Measurements from ENCODE around the gene ZNF555. TPM values are rescaled to one million over a fixed set of nuclear protein-coding genes. Genes with fewer than 3 reads are reported as not detected.

ZNF555 gene
- total and polyA plus RNA-seq, 2 of the 13 experiments (the other 11 are each of a cell fraction or from before 2014, with no cell fraction given) = 5.0 to 8.0 TPM

DNA sequence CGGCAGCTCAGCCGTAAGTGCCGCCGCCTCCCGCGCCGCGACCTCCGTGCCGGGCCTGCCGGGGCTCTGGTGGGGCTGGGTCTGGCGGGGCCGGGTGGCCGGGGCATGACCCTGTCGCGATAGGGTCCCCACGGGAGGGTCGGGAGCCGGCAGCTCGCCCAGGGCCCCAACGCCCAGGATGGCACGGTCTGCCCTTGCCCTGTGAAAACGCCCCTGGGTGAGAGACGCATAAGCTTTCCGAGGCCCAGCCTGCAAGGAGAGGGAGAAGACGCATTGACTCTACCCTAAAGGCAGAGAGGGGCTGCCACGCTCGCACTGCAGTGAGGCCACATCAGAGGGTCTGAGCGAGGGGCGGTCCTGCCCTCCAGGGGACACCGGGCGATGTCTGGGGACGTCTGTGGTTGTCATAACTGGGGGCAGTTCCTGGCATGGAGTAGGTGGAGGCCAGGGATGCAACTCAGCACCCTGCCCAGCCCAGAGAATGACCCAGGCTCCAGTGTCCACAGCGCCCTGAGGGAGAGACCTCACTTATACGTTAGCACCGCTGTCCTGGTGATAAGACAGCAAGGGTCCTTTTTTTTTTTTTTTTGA is 21.1 kb upstream of the ZNF555 start (continued):
- TF ChIP-seq ZNF562 (CRISPR knock-in tag; IDR thresholded peaks at IDR 0.05; ENCODE audit: borderline replicate concordance) (no peak), MAFK (conservative IDR thresholded peaks at IDR 0.05 in 1 of 2, IDR thresholded peaks at IDR 0.05 in 1 of 2; ENCODE audit: low read length in 2 of 2) (no peak), NAIF1 (CRISPR knock-in tag; IDR thresholded peaks at IDR 0.05; ENCODE audit: borderline replicate concordance) (no peak), RBAK (CRISPR knock-in tag; IDR thresholded peaks at IDR 0.05) (no peak), NR3C1 (CRISPR knock-in tag; IDR thresholded peaks at IDR 0.05) (no peak), ZFP36 (IDR thresholded peaks at IDR 0.05; ENCODE audit: borderline replicate concordance, low read depth, low read length, partially characterized antibody) (no peak), AGO2 (optimal IDR thresholded peaks at IDR 0.05; ENCODE audit: low read depth, low read length) (peak; percentile 45), TMF1 (CRISPR knock-in tag; IDR thresholded peaks at IDR 0.05; ENCODE audit: low read depth) (peak; percentile 11; the same call in 1 of the 2 replicates), ASH2L (IDR thresholded peaks at IDR 0.05; ENCODE audit: insufficient read length, low read depth, low read length) (peak; percentile 32), ZSCAN25 (CRISPR knock-in tag; IDR thresholded peaks at IDR 0.05) (0 out of 2 replicates have a peak, but pooled peaks have one; percentile 36), FLYWCH1 (CRISPR knock-in tag; IDR thresholded peaks at IDR 0.05) (no peak), GATA4 (IDR thresholded peaks at IDR 0.05; ENCODE audit: borderline replicate concordance, low read depth) (no peak), ZNF777 (CRISPR knock-in tag; IDR thresholded peaks at IDR 0.05) (peak; percentile 18; the same call in 1 of the 2 replicates)
- TF ChIP-seq, protein P1, sequence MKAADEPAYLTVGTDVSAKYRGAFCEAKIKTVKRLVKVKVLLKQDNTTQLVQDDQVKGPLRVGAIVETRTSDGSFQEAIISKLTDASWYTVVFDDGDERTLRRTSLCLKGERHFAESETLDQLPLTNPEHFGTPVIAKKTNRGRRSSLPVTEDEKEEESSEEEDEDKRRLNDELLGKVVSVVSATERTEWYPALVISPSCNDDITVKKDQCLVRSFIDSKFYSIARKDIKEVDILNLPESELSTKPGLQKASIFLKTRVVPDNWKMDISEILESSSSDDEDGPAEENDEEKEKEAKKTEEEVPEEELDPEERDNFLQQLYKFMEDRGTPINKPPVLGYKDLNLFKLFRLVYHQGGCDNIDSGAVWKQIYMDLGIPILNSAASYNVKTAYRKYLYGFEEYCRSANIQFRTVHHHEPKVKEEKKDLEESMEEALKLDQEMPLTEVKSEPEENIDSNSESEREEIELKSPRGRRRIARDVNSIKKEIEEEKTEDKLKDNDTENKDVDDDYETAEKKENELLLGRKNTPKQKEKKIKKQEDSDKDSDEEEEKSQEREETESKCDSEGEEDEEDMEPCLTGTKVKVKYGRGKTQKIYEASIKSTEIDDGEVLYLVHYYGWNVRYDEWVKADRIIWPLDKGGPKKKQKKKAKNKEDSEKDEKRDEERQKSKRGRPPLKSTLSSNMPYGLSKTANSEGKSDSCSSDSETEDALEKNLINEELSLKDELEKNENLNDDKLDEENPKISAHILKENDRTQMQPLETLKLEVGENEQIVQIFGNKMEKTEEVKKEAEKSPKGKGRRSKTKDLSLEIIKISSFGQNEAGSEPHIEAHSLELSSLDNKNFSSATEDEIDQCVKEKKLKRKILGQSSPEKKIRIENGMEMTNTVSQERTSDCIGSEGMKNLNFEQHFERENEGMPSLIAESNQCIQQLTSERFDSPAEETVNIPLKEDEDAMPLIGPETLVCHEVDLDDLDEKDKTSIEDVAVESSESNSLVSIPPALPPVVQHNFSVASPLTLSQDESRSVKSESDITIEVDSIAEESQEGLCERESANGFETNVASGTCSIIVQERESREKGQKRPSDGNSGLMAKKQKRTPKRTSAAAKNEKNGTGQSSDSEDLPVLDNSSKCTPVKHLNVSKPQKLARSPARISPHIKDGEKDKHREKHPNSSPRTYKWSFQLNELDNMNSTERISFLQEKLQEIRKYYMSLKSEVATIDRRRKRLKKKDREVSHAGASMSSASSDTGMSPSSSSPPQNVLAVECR (CRISPR knock-in tag; IDR thresholded peaks at IDR 0.05; ENCODE audit: borderline replicate concordance) = 0 out of 2 replicates have a peak, but pooled peaks have one; percentile 10
- TF ChIP-seq, protein P2, sequence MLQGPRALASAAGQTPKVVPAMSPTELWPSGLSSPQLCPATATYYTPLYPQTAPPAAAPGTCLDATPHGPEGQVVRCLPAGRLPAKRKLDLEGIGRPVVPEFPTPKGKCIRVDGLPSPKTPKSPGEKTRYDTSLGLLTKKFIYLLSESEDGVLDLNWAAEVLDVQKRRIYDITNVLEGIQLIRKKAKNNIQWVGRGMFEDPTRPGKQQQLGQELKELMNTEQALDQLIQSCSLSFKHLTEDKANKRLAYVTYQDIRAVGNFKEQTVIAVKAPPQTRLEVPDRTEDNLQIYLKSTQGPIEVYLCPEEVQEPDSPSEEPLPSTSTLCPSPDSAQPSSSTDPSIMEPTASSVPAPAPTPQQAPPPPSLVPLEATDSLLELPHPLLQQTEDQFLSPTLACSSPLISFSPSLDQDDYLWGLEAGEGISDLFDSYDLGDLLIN (CRISPR knock-in tag; IDR thresholded peaks at IDR 0.05; ENCODE audit: borderline replicate concordance) = no peak
- TF ChIP-seq, protein P3, sequence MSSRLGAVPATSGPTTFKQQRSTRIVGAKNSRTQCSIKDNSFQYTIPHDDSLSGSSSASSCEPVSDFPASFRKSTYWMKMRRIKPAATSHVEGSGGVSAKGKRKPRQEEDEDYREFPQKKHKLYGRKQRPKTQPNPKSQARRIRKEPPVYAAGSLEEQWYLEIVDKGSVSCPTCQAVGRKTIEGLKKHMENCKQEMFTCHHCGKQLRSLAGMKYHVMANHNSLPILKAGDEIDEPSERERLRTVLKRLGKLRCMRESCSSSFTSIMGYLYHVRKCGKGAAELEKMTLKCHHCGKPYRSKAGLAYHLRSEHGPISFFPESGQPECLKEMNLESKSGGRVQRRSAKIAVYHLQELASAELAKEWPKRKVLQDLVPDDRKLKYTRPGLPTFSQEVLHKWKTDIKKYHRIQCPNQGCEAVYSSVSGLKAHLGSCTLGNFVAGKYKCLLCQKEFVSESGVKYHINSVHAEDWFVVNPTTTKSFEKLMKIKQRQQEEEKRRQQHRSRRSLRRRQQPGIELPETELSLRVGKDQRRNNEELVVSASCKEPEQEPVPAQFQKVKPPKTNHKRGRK (CRISPR knock-in tag; IDR thresholded peaks at IDR 0.05) = no peak
- TF ChIP-seq, protein P4, sequence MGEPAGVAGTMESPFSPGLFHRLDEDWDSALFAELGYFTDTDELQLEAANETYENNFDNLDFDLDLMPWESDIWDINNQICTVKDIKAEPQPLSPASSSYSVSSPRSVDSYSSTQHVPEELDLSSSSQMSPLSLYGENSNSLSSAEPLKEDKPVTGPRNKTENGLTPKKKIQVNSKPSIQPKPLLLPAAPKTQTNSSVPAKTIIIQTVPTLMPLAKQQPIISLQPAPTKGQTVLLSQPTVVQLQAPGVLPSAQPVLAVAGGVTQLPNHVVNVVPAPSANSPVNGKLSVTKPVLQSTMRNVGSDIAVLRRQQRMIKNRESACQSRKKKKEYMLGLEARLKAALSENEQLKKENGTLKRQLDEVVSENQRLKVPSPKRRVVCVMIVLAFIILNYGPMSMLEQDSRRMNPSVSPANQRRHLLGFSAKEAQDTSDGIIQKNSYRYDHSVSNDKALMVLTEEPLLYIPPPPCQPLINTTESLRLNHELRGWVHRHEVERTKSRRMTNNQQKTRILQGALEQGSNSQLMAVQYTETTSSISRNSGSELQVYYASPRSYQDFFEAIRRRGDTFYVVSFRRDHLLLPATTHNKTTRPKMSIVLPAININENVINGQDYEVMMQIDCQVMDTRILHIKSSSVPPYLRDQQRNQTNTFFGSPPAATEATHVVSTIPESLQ (CRISPR knock-in tag; conservative IDR thresholded peaks at IDR 0.05) = no peak
- TF ChIP-seq, protein P5, sequence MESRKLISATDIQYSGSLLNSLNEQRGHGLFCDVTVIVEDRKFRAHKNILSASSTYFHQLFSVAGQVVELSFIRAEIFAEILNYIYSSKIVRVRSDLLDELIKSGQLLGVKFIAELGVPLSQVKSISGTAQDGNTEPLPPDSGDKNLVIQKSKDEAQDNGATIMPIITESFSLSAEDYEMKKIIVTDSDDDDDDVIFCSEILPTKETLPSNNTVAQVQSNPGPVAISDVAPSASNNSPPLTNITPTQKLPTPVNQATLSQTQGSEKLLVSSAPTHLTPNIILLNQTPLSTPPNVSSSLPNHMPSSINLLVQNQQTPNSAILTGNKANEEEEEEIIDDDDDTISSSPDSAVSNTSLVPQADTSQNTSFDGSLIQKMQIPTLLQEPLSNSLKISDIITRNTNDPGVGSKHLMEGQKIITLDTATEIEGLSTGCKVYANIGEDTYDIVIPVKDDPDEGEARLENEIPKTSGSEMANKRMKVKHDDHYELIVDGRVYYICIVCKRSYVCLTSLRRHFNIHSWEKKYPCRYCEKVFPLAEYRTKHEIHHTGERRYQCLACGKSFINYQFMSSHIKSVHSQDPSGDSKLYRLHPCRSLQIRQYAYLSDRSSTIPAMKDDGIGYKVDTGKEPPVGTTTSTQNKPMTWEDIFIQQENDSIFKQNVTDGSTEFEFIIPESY (CRISPR knock-in tag; IDR thresholded peaks at IDR 0.05) = peak; percentile 33; the same call in 1 of the 2 replicates
